HG02798 (cell line): ENCODE results near the gene SLC2A10.

Source experiments
- ATAC-seq: cut with Tn5 transposase; IDR thresholded peaks from one replicate; pipeline ENCODE4 v1.9.1; 2021; ENCODE audit warnings: mild to moderate bottlenecking; ENCODE audit not compliant: unreplicated experiment, poor library complexity

SLC2A10 gene

DNA sequence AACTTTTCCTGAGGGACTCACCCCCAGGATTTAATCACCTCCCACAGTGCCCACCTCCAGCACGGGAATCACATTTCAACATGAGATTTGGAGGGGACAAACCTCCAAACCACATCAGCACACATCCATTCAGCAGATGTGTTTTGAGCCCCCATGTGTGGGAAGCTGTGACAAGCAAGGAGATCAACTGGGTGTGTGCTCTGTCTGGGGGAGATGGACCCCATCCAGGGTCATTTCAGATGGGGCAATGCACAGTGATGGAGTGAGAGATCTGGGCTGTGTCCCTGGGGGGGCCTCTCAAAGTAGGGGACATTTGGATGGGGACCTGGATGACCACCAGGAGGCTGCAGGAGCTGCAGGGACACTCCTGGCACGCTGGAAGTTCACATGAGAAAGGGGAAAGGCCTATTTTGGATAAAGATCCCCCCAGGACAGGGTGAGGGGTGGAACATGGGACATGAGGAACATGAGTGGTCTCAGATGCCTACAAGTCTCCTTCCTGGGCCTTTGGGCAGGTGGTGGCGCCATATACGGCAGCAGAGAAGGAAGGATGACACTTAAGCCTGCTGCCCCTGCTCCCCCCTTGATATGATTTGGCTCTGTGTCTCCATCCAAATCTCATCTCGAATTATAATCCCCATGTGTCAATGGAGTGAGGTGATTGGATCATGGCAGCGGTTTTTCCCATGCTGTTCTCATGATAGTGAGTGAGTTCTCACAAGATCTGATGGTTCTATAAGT, 49.6 kb downstream of the SLC2A10 start:
- ATAC-seq = no peak

- ATAC-seq = no peak
These were observed 52.1 kb downstream of the SLC2A10 start for GRCh38 chr20:46761566-46761965.

DNA sequence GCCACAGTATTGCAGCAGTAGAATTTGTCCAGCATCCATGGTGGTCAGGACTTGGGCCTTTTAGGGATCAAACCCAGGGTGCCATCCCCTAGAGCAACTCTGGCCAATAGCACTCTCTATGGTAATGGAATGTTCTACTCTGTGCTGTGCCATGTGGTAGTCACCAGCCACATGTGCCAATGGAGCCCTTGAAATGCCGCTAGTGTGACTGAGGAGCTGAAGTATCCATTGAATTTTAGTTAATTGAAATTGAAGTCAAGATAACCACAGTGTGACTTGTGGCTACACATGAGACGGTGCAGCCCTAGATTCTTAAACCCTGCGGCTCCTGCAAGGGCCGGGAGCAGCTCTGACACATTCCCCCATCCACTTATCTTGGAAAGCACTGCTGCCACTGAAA, 54.6 kb downstream of the SLC2A10 start:
- no peak for ATAC-seq

DNA sequence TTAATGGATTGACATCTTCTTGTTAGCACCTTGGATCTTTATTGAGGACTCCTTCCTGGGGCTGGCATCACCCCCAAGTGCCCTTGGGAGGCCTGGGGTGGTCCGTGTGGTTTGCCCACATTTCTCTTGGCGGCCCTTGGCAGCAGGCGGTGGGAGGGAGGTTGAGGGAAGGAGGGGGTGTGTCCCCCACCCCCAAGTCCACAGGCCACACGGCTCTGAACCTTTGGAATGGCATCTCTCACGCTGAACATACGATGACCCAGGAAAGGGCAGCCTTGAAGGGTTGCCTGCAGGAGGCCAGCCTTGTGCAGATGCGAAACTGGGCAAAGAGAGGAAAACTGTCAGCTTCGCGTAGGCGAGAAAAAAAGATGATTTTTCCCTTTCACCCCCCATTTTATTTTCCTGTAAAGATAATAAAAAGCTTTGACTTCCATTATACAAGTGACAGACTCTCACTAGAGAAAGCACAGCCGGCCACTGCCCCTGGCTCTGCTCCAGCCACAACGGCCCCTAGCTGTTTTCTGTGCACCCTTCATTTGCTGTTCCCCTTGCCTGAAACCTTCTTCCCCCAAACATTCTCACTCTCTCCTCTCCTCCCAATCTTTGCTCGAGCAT, 56.2 kb downstream of the SLC2A10 start:
- no peak for ATAC-seq

GRCh38 chr20:46767127-46767761, 57.8 kb downstream of the SLC2A10 start:
- ATAC-seq = no peak

DNA sequence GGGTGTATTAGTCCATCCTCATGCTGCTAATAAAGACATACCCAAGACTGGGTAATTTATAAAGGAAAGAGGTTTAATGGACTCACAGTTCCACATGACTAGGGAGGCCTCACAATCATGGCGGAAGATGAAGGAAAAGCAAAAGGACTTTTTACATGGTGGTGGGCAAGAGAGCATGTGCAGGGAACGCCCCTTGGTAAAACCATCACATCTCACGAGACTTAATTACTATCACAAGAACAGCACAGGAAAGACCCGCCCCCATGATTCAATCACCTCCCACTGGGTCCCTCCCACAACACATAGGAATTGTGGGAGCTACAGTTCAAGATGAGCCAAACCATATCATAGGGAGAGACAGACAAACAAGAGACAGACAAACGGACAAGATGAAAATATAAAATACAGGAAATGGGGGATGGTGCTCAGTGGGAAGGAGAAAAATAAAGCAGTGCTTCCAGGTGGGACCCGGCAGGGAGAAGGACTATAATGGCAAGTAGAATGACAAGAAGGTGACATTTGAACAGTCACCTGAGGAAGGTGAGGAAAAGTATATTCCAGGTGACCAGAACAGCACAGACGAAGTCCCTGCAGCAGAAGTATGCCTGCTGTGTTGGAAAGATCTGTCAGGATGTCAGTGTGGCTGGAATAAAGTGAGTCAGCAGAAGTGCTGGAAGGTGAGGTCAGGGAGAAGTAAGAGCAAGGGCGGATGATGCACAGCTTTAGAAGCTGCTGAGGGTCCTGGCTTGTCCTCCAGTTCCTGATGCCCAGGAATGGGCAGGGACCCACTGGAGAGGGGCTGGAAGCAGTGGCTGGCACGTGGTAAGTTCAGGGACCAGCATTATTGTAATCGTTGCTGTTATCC, 61.1 kb downstream of the SLC2A10 start:
- ATAC-seq = no peak

DNA sequence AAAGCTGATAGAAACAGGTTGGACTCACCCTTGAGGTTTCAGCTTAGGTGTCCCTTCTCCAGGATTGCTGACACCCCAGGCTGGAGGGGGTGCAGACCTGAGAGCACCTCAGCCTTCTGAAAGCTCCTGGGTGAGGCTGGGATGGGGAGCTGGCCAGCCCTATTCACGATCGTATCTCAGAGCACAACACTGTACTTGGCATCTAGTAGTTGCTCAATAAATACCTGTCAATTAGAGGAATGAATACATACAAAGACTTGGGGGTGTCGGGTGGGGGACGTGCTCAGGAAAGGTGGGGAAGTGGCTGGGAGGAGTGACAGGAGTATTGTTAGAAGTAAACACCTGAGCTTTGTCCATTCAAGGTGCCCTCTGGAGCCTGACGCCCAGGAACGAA, 61.7 kb downstream of the SLC2A10 start:
- no peak for ATAC-seq

- ATAC-seq = no peak
These were observed 63.5 kb downstream of the SLC2A10 start for GRCh38 chr20:46772901-46773300.

- ATAC-seq = no peak
These were observed 64.2 kb downstream of the SLC2A10 start for GRCh38 chr20:46773680-46774079.

GRCh38 chr20:46774236-46774635, 64.8 kb downstream of the SLC2A10 start:
- no peak for ATAC-seq

DNA sequence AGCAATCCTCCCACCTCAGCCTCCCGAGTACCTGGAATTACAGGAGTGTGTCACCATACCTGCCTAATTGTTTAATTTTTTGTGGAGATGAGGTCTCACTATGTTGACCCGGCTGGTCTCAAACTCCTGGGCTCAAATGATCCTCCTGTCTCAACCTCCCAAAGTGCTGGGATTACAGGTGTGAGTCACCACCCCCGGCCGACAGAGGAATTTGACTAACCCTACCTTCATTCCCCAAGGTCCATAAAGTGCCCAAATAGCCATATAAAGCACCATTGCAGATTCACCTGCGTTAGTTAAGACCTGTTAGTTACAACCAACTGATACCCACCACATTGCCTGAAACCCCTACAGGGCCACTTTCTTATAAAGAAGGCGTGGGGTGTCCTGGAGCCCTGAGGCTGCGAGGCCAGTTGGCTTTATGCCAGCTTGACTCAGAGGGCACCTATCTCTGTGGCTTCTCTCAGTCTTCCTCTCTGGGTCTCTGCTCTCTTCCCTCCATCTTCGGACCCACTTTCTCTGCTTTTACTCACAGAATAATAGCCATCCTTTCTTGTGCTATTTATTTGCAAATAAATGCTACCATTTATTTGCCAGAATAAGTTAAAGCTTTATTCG, 65.6 kb downstream of the SLC2A10 start:
- ATAC-seq = no peak

DNA sequence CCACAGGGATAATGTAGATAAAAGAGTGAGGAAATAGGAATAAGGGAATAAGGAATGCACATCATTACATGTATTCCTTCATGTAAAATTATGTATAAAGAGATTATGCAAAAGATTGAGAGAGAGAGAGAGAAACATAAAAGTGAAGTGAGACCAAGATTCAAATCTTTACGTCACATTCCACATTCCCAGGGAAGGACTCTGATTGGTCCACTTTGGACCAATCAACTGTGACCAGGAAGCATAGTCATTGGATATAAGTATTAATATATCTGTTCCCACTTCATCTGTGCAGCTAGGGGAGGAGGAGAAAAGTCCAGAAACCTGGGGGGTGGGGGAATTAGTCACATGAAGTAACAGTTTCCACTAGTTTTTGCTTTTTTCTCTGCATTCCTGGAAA, 66.4 kb downstream of the SLC2A10 start:
- no peak for ATAC-seq

- ATAC-seq = no peak
These were observed 67.9 kb downstream of the SLC2A10 start for GRCh38 chr20:46777331-46777730.

DNA sequence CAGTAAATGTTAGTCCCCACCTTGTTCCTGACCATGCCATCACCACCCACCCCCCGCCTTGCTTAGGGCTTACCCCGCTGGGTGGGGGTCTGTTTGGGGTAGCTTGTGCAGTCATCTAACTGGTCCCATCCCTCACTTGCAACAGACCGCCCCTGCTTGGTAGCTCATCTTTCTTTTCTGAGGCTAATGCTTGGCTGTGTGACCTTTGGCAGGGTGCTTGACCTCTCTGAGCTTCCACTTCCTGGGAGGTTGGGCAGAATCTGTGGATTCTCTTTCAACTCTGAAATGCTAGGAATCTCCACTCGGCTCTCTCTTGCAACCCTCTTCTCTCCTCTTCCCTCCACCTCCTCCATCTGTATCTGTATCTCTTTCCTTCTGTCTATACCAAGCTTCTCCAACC, 70.4 kb downstream of the SLC2A10 start:
- no peak for ATAC-seq

DNA sequence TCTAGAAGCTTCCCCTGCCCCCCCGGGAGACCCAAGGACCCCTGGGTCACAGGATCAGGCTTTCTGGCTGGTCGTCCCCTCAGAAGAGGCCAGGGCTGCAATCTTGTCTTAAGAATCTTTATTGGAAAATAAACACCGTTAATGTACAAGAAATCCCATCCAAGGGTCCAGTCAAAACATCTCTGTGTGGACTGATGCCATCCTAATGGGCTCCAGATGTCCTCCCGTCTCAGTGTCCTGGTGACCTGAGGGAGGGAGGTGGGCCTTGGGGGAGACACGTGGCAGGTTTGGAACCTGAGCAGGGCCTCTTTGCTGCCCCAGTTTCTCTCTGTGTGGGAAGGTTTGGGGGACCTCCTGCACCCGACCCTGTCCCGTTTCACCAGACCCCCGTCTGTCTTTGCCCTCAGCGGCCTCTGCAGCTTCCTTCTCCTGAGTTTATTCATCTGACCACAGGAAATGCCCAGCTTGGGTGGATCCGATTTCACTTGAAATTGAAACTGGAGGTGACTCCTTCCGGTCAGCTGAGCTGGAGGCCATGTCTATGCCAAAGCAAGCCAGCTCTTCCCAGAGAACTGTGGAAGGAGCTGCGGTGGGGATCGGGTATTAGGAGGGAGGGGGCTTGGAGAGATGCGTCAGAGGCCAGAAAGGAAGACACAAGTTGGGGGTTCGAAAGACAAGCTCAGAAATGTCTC, 75.1 kb downstream of the SLC2A10 start:
- ATAC-seq = no peak
